Mononuclear cell (primary cell): ENCODE measurements around the gene SLC11A1. TPM values are rescaled to one million over a fixed set of nuclear protein-coding genes. Genes with fewer than 3 reads are reported as not detected.

Source experiments
- H3K27me3 ChIP-seq: 2 replicates; pipeline ENCODE4 v1.6.0; 2011; ENCODE audit warnings: low read length, control low read depth; ENCODE audit not compliant: insufficient read depth
- H3K4me1 ChIP-seq: 2 replicates; pipeline ENCODE4 v1.5.1; 2011; ENCODE audit warnings: mild to moderate bottlenecking, low read length, control low read depth; ENCODE audit not compliant: insufficient read depth
- H3K4me3 ChIP-seq: 2 replicates; pipeline ENCODE4 v1.5.1; 2011; ENCODE audit warnings: mild to moderate bottlenecking, low read length, moderate library complexity
- H3K9me3 ChIP-seq: 2 replicates; pipeline ENCODE4 v1.5.1; 2011; ENCODE audit warnings: low read depth, mild to moderate bottlenecking, control low read depth, low read length
- total RNA-seq: library from RNA; depleted of rRNA; stranded (reverse); fragments of >200 nt; gene quantifications from one replicate; pipeline ENCODE4 v1.2.3, GENCODE V29; 2012

The SLC11A1 gene
- total RNA-seq, result 126 TPM

GRCh38 chr2:218381916-218382366, at the start of gene SLC11A1:
Gene SLC11A1, plus strand, starts transcription at chr2:218382273. Its CDS starts 96 bp downstream, at chr2:218382369.
- Histone ChIP-seq H3K27me3 (no peaks in the 10 kb centered on the region), H3K4me3 (peak within 1 kb of the TSS; percentile 51), H3K4me1 (peaks cover 80% of the 10 kb centered on the region), H3K9me3 (no peaks in the 10 kb centered on the region)

GRCh38 chr2:218332288-218332687, 49.8 kb upstream of the SLC11A1 start:
- Histone ChIP-seq H3K4me1 (peaks cover 77% of the 10 kb centered on the region), H3K27me3 (no peaks in the 10 kb centered on the region), H3K9me3 (no peaks in the 10 kb centered on the region), H3K4me3 (no peak overlapping the region)

GRCh38 chr2:218332920-218333645, 49.0 kb upstream of the SLC11A1 start:
- Histone ChIP-seq H3K27me3 (no peaks in the 10 kb centered on the region), H3K9me3 (no peaks in the 10 kb centered on the region), H3K4me1 (peaks cover 69% of the 10 kb centered on the region), H3K4me3 (no peak overlapping the region)

GRCh38 chr2:218334531-218334930, 47.5 kb upstream of the SLC11A1 start:
- H3K27me3 ChIP-seq, result no peaks in the 10 kb centered on the region
- no peak overlapping the region for H3K4me3 ChIP-seq
- H3K9me3 ChIP-seq, result no peaks in the 10 kb centered on the region
- H3K4me1 ChIP-seq, result peaks cover 54% of the 10 kb centered on the region

- Histone ChIP-seq H3K9me3 (no peaks in the 10 kb centered on the region), H3K4me3 (no peak overlapping the region), H3K4me1 (no peaks in the 10 kb centered on the region), H3K27me3 (no peaks in the 10 kb centered on the region)
Observed at GRCh38 chr2:218340656-218341055, 41.4 kb upstream of the SLC11A1 start.

- Histone ChIP-seq H3K4me3 (no peak overlapping the region), H3K9me3 (no peaks in the 10 kb centered on the region), H3K27me3 (no peaks in the 10 kb centered on the region), H3K4me1 (no peaks in the 10 kb centered on the region)
Observed at GRCh38 chr2:218341381-218341780, 40.7 kb upstream of the SLC11A1 start.

DNA sequence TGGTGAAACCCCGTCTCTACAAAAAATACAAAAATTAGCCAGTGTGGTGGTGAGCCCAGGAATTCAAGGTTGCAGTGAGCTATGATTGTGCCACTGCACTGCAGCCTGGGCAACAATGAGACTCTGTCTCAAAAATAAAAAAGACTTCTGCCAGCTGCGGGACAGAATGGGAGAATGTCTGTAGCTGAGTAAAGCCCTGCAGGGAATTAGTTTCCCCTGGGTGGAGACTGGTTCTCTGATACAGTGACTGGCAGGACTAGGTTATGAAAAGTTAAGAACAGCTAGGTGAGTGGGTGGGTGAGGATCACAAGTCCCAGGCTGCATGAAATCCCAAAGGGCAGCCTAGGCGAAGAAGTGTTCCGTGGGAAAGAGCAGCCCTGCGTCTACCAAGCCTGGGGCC, 39.2 kb upstream of the SLC11A1 start:
- Histone ChIP-seq H3K4me1 (no peaks in the 10 kb centered on the region), H3K27me3 (no peaks in the 10 kb centered on the region), H3K4me3 (no peak overlapping the region), H3K9me3 (no peaks in the 10 kb centered on the region)

GRCh38 chr2:218343591-218343990, 38.5 kb upstream of the SLC11A1 start:
- no peak overlapping the region for H3K4me3 ChIP-seq
- no peaks in the 10 kb centered on the region for H3K9me3 ChIP-seq
- H3K4me1 ChIP-seq, result no peaks in the 10 kb centered on the region
- no peaks in the 10 kb centered on the region for H3K27me3 ChIP-seq

DNA sequence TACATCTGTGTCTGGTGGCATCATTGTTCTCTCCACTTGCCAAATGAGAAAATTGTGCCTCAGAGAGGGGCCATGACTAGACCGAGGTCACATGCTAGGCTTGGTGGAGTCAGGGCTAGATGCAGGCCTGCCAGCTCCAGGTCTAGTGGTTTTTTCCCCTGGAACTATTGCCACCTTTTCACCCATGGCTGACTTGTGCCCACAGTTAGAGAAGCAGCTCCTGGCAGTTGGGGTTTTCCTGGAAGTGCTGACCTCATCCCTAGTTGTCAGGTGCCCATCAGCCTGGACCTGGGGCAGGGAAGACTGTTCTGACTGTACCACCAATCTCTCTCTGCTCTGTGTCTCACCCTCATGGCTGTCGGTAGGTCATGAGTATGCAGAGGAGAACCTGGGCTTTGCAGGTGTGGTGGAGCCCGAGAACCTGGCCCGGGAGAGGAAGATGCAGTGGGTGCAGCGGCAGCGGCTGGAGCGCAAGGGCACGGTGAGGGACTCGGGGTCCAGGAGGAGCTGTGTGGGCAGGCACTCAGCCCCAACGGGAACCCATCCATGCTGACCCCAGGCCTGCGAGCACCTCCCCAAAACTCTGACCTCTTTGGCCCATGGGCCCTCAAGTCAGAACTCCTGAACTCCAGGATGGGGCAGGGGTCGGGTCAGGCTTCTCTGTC, 37.9 kb upstream of the SLC11A1 start:
- Histone ChIP-seq H3K9me3 (no peaks in the 10 kb centered on the region), H3K27me3 (no peaks in the 10 kb centered on the region), H3K4me1 (no peaks in the 10 kb centered on the region), H3K4me3 (no peak overlapping the region)

DNA sequence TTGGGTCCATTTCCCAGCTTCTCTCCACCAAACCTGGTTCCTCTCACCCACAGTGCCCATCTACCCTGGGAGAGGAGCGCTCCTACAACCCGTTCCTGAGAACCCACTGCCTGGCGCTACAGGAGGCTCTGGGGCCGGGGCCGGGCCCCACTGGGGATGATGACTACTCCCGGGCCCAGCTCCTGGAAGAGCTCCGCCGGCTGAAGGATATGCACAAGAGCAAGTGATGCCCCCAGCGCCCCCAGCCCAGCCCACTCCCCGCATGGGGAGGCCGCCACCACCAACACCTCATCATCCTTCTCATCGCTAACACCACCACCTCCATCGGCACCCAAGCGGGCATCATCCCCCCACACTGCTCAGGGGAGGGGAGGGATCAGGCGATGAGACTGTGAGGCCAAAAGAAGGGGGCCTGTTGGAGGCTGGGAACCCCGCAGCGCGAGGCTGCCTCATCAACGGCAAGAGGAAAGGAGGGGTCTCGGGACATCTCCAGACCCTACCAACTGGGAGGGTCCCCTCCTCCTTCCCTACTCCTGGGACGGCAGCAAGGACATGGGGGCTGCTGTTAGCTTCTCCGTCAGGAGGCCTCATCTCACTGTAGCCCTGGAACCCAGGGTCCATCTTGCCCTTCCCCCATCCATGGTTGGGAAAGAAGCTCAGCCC, 37.2 kb upstream of the SLC11A1 start:
- no peaks in the 10 kb centered on the region for H3K4me1 ChIP-seq
- no peaks in the 10 kb centered on the region for H3K27me3 ChIP-seq
- H3K9me3 ChIP-seq, result no peaks in the 10 kb centered on the region
- H3K4me3 ChIP-seq, result no peak overlapping the region

DNA sequence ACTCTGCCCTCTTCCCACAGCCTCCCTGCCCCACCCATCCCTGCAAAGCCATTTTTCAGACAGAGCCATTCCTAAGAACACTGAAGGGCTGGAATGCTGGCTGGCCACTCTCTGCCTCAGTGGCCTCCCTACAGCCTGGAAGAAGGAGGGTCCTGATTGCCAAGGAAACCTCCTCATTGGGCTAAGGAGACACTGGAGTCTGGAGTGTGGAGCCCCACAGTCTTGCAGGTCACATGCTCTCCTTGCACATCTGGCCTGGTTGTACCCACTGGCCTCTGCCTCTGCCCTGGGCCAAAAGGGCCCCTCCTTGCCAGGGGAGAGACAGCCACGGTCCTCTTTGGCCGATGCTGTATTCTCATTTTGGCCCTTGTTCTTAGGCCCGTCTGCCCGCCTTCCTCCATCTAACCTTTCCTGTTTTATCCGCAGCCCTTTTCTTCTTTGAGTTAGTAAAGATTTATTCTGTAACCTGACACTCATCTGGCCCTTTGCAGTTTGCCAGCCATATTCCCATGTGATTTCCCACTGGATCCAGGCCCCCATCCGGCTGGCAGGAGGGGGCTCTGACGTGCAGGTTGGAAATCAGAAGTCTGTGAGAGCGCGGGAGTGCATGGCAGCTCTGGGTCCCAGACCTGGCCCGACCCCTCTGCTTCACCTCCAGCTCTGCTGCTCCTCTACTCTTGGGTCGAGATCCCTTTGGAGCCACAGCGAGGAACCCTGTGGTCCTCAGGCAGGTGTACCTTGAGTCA, 36.4 kb upstream of the SLC11A1 start:
- Histone ChIP-seq H3K9me3 (no peaks in the 10 kb centered on the region), H3K4me1 (no peaks in the 10 kb centered on the region), H3K27me3 (no peaks in the 10 kb centered on the region), H3K4me3 (no peak overlapping the region)

GRCh38 chr2:218347172-218347571, 34.9 kb upstream of the SLC11A1 start:
- peaks cover 11% of the 10 kb centered on the region for H3K9me3 ChIP-seq
- no peak overlapping the region for H3K4me3 ChIP-seq
- H3K27me3 ChIP-seq, result no peaks in the 10 kb centered on the region
- H3K4me1 ChIP-seq, result no peaks in the 10 kb centered on the region

DNA sequence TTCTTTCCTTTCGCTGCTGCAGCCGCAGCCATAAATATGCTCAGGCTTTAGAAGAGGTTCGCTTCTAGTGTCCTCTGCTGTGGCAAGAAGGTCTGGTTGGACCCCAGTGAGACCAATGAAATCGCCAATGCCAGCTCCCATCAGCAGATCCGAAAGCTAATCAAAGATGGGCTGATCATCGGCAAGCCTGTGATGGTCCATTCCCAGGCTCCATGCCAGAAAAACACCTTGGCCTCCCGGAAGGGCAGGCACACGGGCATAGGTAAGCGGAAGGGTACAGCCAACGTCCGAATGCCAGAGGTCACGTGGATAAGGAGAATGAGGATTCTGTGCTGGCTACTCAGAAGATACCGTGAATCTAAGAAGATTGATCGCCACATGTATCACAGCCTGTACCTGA, 28.0 kb upstream of the SLC11A1 start:
- H3K9me3 ChIP-seq, result peaks cover 12% of the 10 kb centered on the region

DNA sequence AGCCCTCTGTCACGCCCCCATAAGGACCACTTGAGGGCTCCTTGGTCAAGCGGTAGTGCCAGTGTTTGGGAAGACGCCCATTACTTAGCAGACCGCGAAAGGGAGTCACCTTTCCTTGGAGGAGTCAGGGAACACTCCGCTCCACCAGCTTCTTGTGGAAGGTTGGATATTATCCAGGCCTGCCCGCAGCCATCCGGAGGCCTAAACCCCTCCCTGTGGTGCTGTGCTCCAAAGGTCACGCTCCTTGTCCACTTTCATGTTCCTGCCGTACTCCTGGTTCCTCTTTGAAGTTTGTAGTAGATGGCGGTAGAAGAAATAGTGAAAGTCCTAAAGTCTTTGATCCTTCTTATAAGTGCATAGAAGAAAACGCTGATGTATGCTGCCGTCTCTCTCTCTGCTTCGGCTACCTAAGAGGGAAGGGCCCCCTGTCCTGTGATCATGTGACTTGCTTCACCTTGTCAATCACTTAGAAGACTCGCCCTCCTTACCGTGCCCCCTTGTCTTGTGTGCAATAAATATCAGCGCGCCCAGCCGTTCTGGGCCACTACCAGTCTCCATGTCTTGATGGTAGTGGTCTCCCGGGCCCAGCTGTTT, 27.1 kb upstream of the SLC11A1 start:
- Histone ChIP-seq H3K4me1 (peaks cover 18% of the 10 kb centered on the region), H3K27me3 (no peaks in the 10 kb centered on the region), H3K9me3 (peaks cover 12% of the 10 kb centered on the region), H3K4me3 (no peak overlapping the region)

More for the DNA sequence above, 28.0 kb upstream of the SLC11A1 start:
- H3K4me1 ChIP-seq, result peaks cover 10% of the 10 kb centered on the region
- no peaks in the 10 kb centered on the region for H3K27me3 ChIP-seq
- H3K4me3 ChIP-seq, result no peak overlapping the region
